K562 (cell line): Measurements from ENCODE around the gene PRR15L. TPM values are rescaled to one million over a fixed set of nuclear protein-coding genes. Genes with fewer than 3 reads are reported as not detected.

Experiments used
- ATAC-seq: fragments of 200-7000 bp; cut with Tn5 transposase; 3 replicates; pipeline ENCODE4 v1.9.1; 2020; ENCODE audit warnings: moderate library complexity
- BruUV-seq: library from RNA; stranded (reverse); fragments of 400-500 nt; replicated peaks from 2 replicates; lab custom pipeline; 2021; lab: Mats Ljungman, UMichigan
- CTCF ChIA-PET: fragments of 300-600 bp; formaldehyde crosslinking; extraction: SDS; loops from one replicate; lab custom pipeline; 2021; ENCODE audit warnings: low intra/inter-chr PET ratio; lab: Yijun Ruan, JAX
- POLR2A ChIA-PET: fragments of 300-600, 350-650 bp; sonication (Branson Sonifier 250); formaldehyde crosslinking; extraction: SDS; loops from one replicate; lab custom pipeline; 2021; ENCODE audit warnings: antibody characterized with exemption, inconsistent platforms; lab: Yijun Ruan, JAX
- DNase-seq, 4 experiments: peaks; one replicate each; pipeline versions ENCODE4 v3.0.0 to v3.0.0-alpha.2; 2011 to 2018; ENCODE audit warnings: low spot score in 3 of 4, mixed read lengths in 3 of 4; ENCODE audit errors: extremely low read depth in 1 of 4
- FAIRE-seq: peaks from 2 replicates; lab custom pipeline; 2011; peaks lifted over from hg19 to GRCh38; lab: Jason Lieb, UNC
- H2AFZ ChIP-seq: 2 replicates; pipeline ENCODE4 v1.6.0; 2011; ENCODE audit warnings: low read depth, low read length, control low read depth, inconsistent platforms
- H3K27ac ChIP-seq: fragments of 200-600 bp; 3 replicates; pipeline ENCODE4 v1.8.0; 2011; ENCODE audit warnings: low read depth, mild to moderate bottlenecking, control low read depth, inconsistent platforms, low read length, moderate library complexity, mixed read lengths; ENCODE audit errors: extremely low read depth
- H3K27me3 ChIP-seq, 2 experiments: fragments of 300-600 bp in 1 of 2; 2 replicates in 1 of 2; 3 replicates in 1 of 2; pipeline versions ENCODE4 v1.6.0 to v1.8.0; 2011; ENCODE audit warnings: inconsistent platforms in 2 of 2, low read length in 2 of 2, mild to moderate bottlenecking in 1 of 2, mixed read lengths in 1 of 2, moderate library complexity in 1 of 2; ENCODE audit not compliant: control insufficient read depth in 2 of 2, insufficient read depth in 2 of 2
- H3K36me3 ChIP-seq: fragments of 300-600 bp; 3 replicates; pipeline ENCODE4 v1.8.0; 2011; ENCODE audit warnings: mild to moderate bottlenecking, low read length, inconsistent platforms; ENCODE audit not compliant: control insufficient read depth, insufficient read depth
- H3K4me1 ChIP-seq, 2 experiments: fragments of 200-600 bp in 1 of 2; replicated peaks in 1 of 2; 2 replicates in 1 of 2; 3 replicates in 1 of 2; pipeline versions ENCODE4 v1.5.1 to v1.8.0; 2011; ENCODE audit warnings: inconsistent platforms in 2 of 2, low read length in 2 of 2, mild to moderate bottlenecking in 1 of 2, mixed read lengths in 1 of 2, moderate library complexity in 1 of 2; ENCODE audit not compliant: control insufficient read depth in 2 of 2, insufficient read depth in 2 of 2
- H3K4me2 ChIP-seq: 2 replicates; pipeline ENCODE4 v1.6.1; 2011; ENCODE audit warnings: low read length, control low read depth, inconsistent platforms, mixed read lengths; ENCODE audit not compliant: insufficient read depth
- H3K4me3 ChIP-seq: fragments of 200-600 bp; sonication (generic), shearing (Covaris generic); 2 replicates; pipeline ENCODE4 v1.5.1; 2016; ENCODE audit warnings: control low read depth, inconsistent platforms
- H3K79me2 ChIP-seq: fragments of 200-600 bp; 3 replicates; pipeline ENCODE4 v1.8.0; 2011; ENCODE audit warnings: low read length, inconsistent platforms; ENCODE audit not compliant: control insufficient read depth, insufficient read depth
- H3K9ac ChIP-seq, 2 experiments: 2 replicates each; pipeline versions ENCODE4 v1.6.0 to v1.6.1; 2011; ENCODE audit warnings: low read depth in 2 of 2, low read length in 2 of 2, control low read depth in 1 of 2, inconsistent platforms in 1 of 2, mild to moderate bottlenecking in 1 of 2, mixed read lengths in 1 of 2; ENCODE audit not compliant: insufficient read depth in 1 of 2
- H3K9me1 ChIP-seq: one replicate; pipeline ENCODE4 v1.6.0; 2011; ENCODE audit warnings: inconsistent platforms, mild to moderate bottlenecking, low read length, moderate library complexity; ENCODE audit not compliant: control insufficient read depth, insufficient read depth
- H3K9me3 ChIP-seq: replicated peaks from 2 replicates; pipeline ENCODE4 v1.5.1; 2011; ENCODE audit warnings: low read depth, low read length, inconsistent platforms; ENCODE audit not compliant: control insufficient read depth, insufficient read depth
- H4K20me1 ChIP-seq: replicated peaks from 2 replicates; pipeline ENCODE4 v1.6.1; 2011; ENCODE audit warnings: low read length, inconsistent platforms, mixed read lengths; ENCODE audit not compliant: control insufficient read depth, insufficient read depth
- CEBPB ChIP-seq: fragments of 450-650 bp; IDR thresholded peaks from 2 replicates; pipeline ENCODE4 v1.6.1; 2016; ENCODE audit warnings: missing genetic modification characterization, missing compliant biosample characterization
- CEBPG ChIP-seq, 3 experiments: fragments of 200-800 bp in 1 of 3; sonication (Bioruptor generic) in 1 of 3; sonication (generic) in 1 of 3; formaldehyde crosslinking in 1 of 3; IDR thresholded peaks in 2 of 3; conservative IDR thresholded peaks in 1 of 3; 2 replicates each; pipeline versions ENCODE4 v1.6.1 to v1.8.0; 2016 to 2022; ENCODE audit warnings: missing compliant biosample characterization in 2 of 3, missing genetic modification characterization in 2 of 3, mild to moderate bottlenecking in 1 of 3, missing genetic modification reagents in 1 of 3
- POLR2AphosphoS5 ChIP-seq: IDR thresholded peaks from 2 replicates; pipeline ENCODE4 v1.6.1; 2011; ENCODE audit warnings: mild to moderate bottlenecking, low read depth, low read length, moderate library complexity; ENCODE audit not compliant: control insufficient read depth, insufficient read depth
- ZNF274 ChIP-seq: IDR thresholded peaks from 2 replicates; pipeline ENCODE4 v1.6.1; 2011; ENCODE audit warnings: low read depth, mild to moderate bottlenecking, low read length, moderate library complexity, borderline replicate concordance
- WGBS: fragments of 100-300 bp; shearing (Covaris generic); methylation state at CpG from one replicate; pipeline ENCODE4 v1.1.6; 2016; ENCODE audit warnings: low coverage, mixed read lengths; ENCODE audit not compliant: insufficient coverage; ENCODE audit errors: missing lambda C conversion rate; 5-methylcytosine and 5-hydroxymethylcytosine counted together
- in situ Hi-C: fragments of 300-500 bp; cut with MboI; formaldehyde crosslinking; loops from 4 replicates; pipeline ENCODE4 v1.15.0; 2018; ENCODE audit warnings: inconsistent platforms, mixed read lengths
- intact Hi-C: fragments of 100-400 bp; cut with micrococcal nuclease; formaldehyde crosslinking; loops from 2 replicates; pipeline ENCODE4 v1.14.2; 2022
- polyA plus RNA-seq, 8 experiments: library from polyadenylated mRNA; depleted of rRNA in 4 of 8; stranded (reverse) in 5 of 8; unstranded in 3 of 8; fragments of >200 nt; fragmentation: Nextera tagmentation in 2 of 8; fragmentation: Illumina TruSeq in 1 of 8; extraction: Ambion mirVana in 2 of 8; extraction: Trizol in 1 of 8; gene quantifications; 2 replicates each; pipeline versions ENCODE4 v1.2.1 to v1.2.3, GENCODE V29; 2011 to 2014; ENCODE audit warnings: inconsistent platforms in 1 of 8, missing spikeins in 1 of 8
- total RNA-seq, 7 experiments: library from RNA; depleted of rRNA in 6 of 7; stranded (reverse); fragments of >200 nt in 6 of 7; fragmentation: Illumina TruSeq in 2 of 7; extraction: Trizol in 2 of 7; gene quantifications; 2 replicates each; pipeline versions ENCODE4 v1.2.1 to v1.2.3, GENCODE V29; 2011 to 2021; ENCODE audit warnings: low replicate concordance in 1 of 7
- TF ChIP-seq, protein P1 (sequence below), 3 experiments: IDR thresholded peaks in 2 of 3; conservative IDR thresholded peaks in 1 of 3; 2 replicates each; pipeline ENCODE4 v1.5.1; 2011 to 2012; ENCODE audit warnings: low read length in 3 of 3, mild to moderate bottlenecking in 3 of 3, control low read depth in 2 of 3, improper control_type of control experiment in 1 of 3, inconsistent platforms in 1 of 3, low read depth in 1 of 3, mixed read lengths in 1 of 3, moderate library complexity in 1 of 3; ENCODE audit not compliant: insufficient read depth in 2 of 3

Gene PRR15L
- total and polyA plus RNA-seq, 9 of the 15 experiments (the other 6 are each of a cell fraction or from before 2014, with no cell fraction given) = 0.03 TPM; not detected in 8

DNA sequence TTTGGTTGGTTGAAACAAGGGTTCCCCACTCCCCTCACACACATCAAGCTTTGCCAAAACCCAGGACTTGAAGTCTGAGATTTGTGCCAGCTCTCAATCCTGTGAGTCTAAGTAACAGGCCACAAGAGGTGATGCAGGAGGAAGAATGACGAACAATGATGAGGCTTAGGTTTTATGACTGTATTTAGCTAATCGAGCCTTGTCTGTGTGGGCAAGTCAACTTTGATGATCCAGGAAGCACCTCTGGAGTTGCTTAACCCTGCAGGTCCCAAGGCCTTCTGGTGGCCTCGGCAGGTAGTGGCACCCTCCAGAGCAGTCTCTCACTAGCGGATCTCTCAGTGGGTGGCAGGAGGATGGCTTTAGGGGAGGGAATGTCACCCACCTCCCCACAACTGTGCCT lies 41.9 kb upstream of the PRR15L start:
- TF ChIP-seq CEBPB (tag) (0 out of 2 replicates have a peak, but pooled peaks have one; percentile 36), ZNF274 (no peak), POLR2AphosphoS5 (no peak), CEBPG (CRISPR knock-in tag; IDR thresholded peaks at IDR 0.05) (peak; percentile 43; the same call in 1 of the 2 replicates), CEBPG (tag; conservative IDR thresholded peaks at IDR 0.05 in 1 of 2, IDR thresholded peaks at IDR 0.05 in 1 of 2) (no peak)
- TF ChIP-seq, protein P1, sequence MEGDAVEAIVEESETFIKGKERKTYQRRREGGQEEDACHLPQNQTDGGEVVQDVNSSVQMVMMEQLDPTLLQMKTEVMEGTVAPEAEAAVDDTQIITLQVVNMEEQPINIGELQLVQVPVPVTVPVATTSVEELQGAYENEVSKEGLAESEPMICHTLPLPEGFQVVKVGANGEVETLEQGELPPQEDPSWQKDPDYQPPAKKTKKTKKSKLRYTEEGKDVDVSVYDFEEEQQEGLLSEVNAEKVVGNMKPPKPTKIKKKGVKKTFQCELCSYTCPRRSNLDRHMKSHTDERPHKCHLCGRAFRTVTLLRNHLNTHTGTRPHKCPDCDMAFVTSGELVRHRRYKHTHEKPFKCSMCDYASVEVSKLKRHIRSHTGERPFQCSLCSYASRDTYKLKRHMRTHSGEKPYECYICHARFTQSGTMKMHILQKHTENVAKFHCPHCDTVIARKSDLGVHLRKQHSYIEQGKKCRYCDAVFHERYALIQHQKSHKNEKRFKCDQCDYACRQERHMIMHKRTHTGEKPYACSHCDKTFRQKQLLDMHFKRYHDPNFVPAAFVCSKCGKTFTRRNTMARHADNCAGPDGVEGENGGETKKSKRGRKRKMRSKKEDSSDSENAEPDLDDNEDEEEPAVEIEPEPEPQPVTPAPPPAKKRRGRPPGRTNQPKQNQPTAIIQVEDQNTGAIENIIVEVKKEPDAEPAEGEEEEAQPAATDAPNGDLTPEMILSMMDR (IDR thresholded peaks at IDR 0.05 in 2 of 3, conservative IDR thresholded peaks at IDR 0.05 in 1 of 3; ENCODE audit: insufficient read depth in 2 of 3, low read depth in 1 of 3, low read length in 3 of 3) = 0 out of 6 replicates have a peak, but pooled peaks of 1 of the 3 experiments have one; percentile 30
- peak; percentile 45; the same call in 2 of the 3 replicates for ATAC-seq
- FAIRE-seq = no peak
- peaks cover 31% of the 10 kb centered on the region in 2 experiments for H3K4me1 ChIP-seq
- no peak overlapping the region for H3K27ac ChIP-seq
- H2AFZ ChIP-seq = peak overlapping the region; percentile 41; the same call in 1 of the 2 replicates
- in situ Hi-C loops (no loop called here), intact Hi-C loops (no loop called here)
- no peaks in the 10 kb centered on the region for H3K27me3 ChIP-seq
- no peaks in the 10 kb centered on the region for H3K79me2 ChIP-seq
- no peaks in the 10 kb centered on the region for H4K20me1 ChIP-seq
- DNase-seq = no peak
- no peak overlapping the region for H3K9ac ChIP-seq
- BruUV-seq = no TSS peak
- H3K9me1 ChIP-seq = no peaks in the 10 kb centered on the region
- H3K9me3 ChIP-seq = no peaks in the 10 kb centered on the region
- H3K36me3 ChIP-seq = no peaks in the 10 kb centered on the region
- no peak overlapping the region for H3K4me2 ChIP-seq
- POLR2A ChIA-PET = interaction anchor here (0.7 to 1.7 kb wide), 6 partner anchors 10 to 43 kb away, joined by 3 to 8 read pairs (median 4); no protein-coding TSS in a partner anchor
- 39% methylated on average over 4 of the region's 4 CpGs for WGBS
- no peak overlapping the region for H3K4me3 ChIP-seq
- CTCF ChIA-PET = no interaction called here
